H1 (cell line): ENCODE data around the gene NHS. TPM values are rescaled to one million over a fixed set of nuclear protein-coding genes. Genes with fewer than 3 reads are reported as not detected.

Source experiments
- CTCF ChIA-PET: fragments of 300-600 bp; sonication (Branson Sonifier 250); formaldehyde crosslinking; loops from one replicate; lab custom pipeline; 2021; ENCODE audit not compliant: partially characterized antibody; lab: Charles Lee
- POLR2A ChIA-PET: fragments of 300-600 bp; sonication (Branson Sonifier 250); formaldehyde crosslinking; loops from one replicate; lab custom pipeline; 2021; ENCODE audit warnings: inconsistent platforms; ENCODE audit not compliant: partially characterized antibody; lab: Charles Lee
- DNase-seq, 2 experiments: peaks; one replicate each; pipeline versions ENCODE4 v3.0.0 to v3.0.0-alpha.2; 2010 to 2022; ENCODE audit warnings: low spot score in 2 of 2, low read depth in 1 of 2, mixed read lengths in 1 of 2
- FAIRE-seq: peaks from 2 replicates; lab custom pipeline; 2011; peaks lifted over from hg19 to GRCh38; lab: Jason Lieb, UNC
- H2AFZ ChIP-seq: 2 replicates; pipeline ENCODE4 v1.8.1; 2012; ENCODE audit warnings: low read length, inconsistent platforms
- H2AK5ac ChIP-seq: 2 replicates; pipeline ENCODE4 v1.6.1; 2013; ENCODE audit warnings: low read depth, low read length
- H2BK120ac ChIP-seq: replicated peaks from 2 replicates; pipeline ENCODE3; 2013; ENCODE audit warnings: low read depth, low read length, inconsistent platforms
- H2BK12ac ChIP-seq: 2 replicates; pipeline ENCODE4 v1.6.1; 2013; ENCODE audit warnings: low read depth, low read length
- H2BK15ac ChIP-seq: 2 replicates; pipeline ENCODE4 v1.6.1; 2013; ENCODE audit warnings: low read length
- H2BK20ac ChIP-seq: 2 replicates; pipeline ENCODE4 v1.6.1; 2013; ENCODE audit warnings: low read length
- H2BK5ac ChIP-seq: 2 replicates; pipeline ENCODE4 v1.6.1; 2013; ENCODE audit warnings: low read depth, low read length
- H3K14ac ChIP-seq: 2 replicates; pipeline ENCODE4 v1.6.1; 2013; ENCODE audit warnings: inconsistent platforms; ENCODE audit not compliant: insufficient read length
- H3K18ac ChIP-seq: 2 replicates; pipeline ENCODE4 v1.6.1; 2013; ENCODE audit warnings: low read length; ENCODE audit errors: extremely low read depth
- H3K23ac ChIP-seq: 2 replicates; pipeline ENCODE4 v1.6.1; 2013; ENCODE audit warnings: inconsistent platforms; ENCODE audit not compliant: insufficient read length
- H3K23me2 ChIP-seq: 2 replicates; pipeline ENCODE4 v1.6.1; 2013; ENCODE audit warnings: low read depth, low read length
- H3K27ac ChIP-seq: 2 replicates; pipeline ENCODE4 v1.6.1; 2011; ENCODE audit warnings: low read depth, low read length, inconsistent platforms
- H3K27me3 ChIP-seq, 4 experiments: replicated peaks in 1 of 4; 1 replicate in 1 of 4; 2 replicates in 3 of 4; pipeline versions ENCODE4 v1.6.1 to v1.8.1; 2011 to 2013; ENCODE audit warnings: low read length in 3 of 4, mild to moderate bottlenecking in 3 of 4, inconsistent platforms in 2 of 4, mixed read lengths in 2 of 4, moderate library complexity in 1 of 4; ENCODE audit not compliant: control insufficient read depth in 3 of 4, insufficient read depth in 3 of 4; ENCODE audit errors: extremely low read depth in 1 of 4
- H3K36me3 ChIP-seq, 4 experiments: 2 replicates each; pipeline versions ENCODE4 v1.6.1 to v1.8.1; 2011 to 2013; ENCODE audit warnings: mild to moderate bottlenecking in 4 of 4, low read length in 3 of 4, moderate library complexity in 2 of 4, control low read depth in 1 of 4, inconsistent platforms in 1 of 4; ENCODE audit not compliant: insufficient read depth in 4 of 4, control insufficient read depth in 2 of 4
- H3K4ac ChIP-seq: replicated peaks from 2 replicates; pipeline ENCODE3; 2013; ENCODE audit warnings: low read length, low read depth, mixed read lengths, inconsistent platforms; ENCODE audit not compliant: insufficient read length
- H3K4me1 ChIP-seq, 4 experiments: replicated peaks in 1 of 4; 1 replicate in 1 of 4; 2 replicates in 3 of 4; pipeline versions ENCODE4 v1.6.1 to v1.8.1; 2011 to 2013; ENCODE audit warnings: low read length in 3 of 4, inconsistent platforms in 2 of 4, mixed read lengths in 1 of 4; ENCODE audit not compliant: insufficient read depth in 4 of 4, control insufficient read depth in 3 of 4
- H3K4me2 ChIP-seq, 2 experiments: 2 replicates each; pipeline versions ENCODE4 v1.6.1 to v1.8.1; 2011 to 2013; ENCODE audit warnings: low read depth in 2 of 2, low read length in 2 of 2, control low read depth in 1 of 2, inconsistent platforms in 1 of 2, mild to moderate bottlenecking in 1 of 2; ENCODE audit not compliant: insufficient read depth in 1 of 2
- H3K4me3 ChIP-seq, 4 experiments: fragments of 200-600, 300-600 bp in 1 of 4; sonication (generic), shearing (Covaris generic), sonication (Bioruptor Twin) in 1 of 4; 2 replicates each; pipeline versions ENCODE4 v1.5.1 to v1.8.1; 2011 to 2016; ENCODE audit warnings: low read length in 4 of 4, low read depth in 3 of 4, control low read depth in 2 of 4, inconsistent platforms in 2 of 4, mild to moderate bottlenecking in 2 of 4, mixed read lengths in 1 of 4, moderate library complexity in 1 of 4; ENCODE audit not compliant: insufficient read depth in 2 of 4; ENCODE audit errors: extremely low read depth in 1 of 4
- H3K56ac ChIP-seq: replicated peaks from 2 replicates; pipeline ENCODE3; 2013; ENCODE audit warnings: low read depth, mild to moderate bottlenecking, mixed read lengths, low read length, inconsistent platforms; ENCODE audit not compliant: insufficient read length
- H3K79me1 ChIP-seq: 2 replicates; pipeline ENCODE4 v1.6.1; 2013; ENCODE audit warnings: low read depth, low read length, control low read depth
- H3K79me2 ChIP-seq, 2 experiments: 2 replicates each; pipeline versions ENCODE4 v1.6.1 to v1.8.1; 2012 to 2013; ENCODE audit warnings: low read length in 2 of 2, mild to moderate bottlenecking in 2 of 2, inconsistent platforms in 1 of 2; ENCODE audit not compliant: insufficient read depth in 2 of 2, control insufficient read depth in 1 of 2
- H3K9ac ChIP-seq, 4 experiments: replicated peaks in 1 of 4; 1 replicate in 1 of 4; 2 replicates in 3 of 4; pipeline versions ENCODE4 v1.6.1 to v1.8.1; 2011 to 2013; ENCODE audit warnings: low read depth in 3 of 4, low read length in 3 of 4, control low read depth in 2 of 4, mild to moderate bottlenecking in 2 of 4, moderate library complexity in 2 of 4, inconsistent platforms in 1 of 4; ENCODE audit errors: extremely low read depth in 1 of 4
- H3K9me3 ChIP-seq, 2 experiments: 2 replicates each; pipeline versions ENCODE4 v1.6.1 to v1.8.1; 2012 to 2013; ENCODE audit warnings: mild to moderate bottlenecking in 2 of 2, moderate library complexity in 2 of 2, control low read depth in 1 of 2, inconsistent platforms in 1 of 2, low read depth in 1 of 2, low read length in 1 of 2, mixed read lengths in 1 of 2; ENCODE audit not compliant: insufficient read depth in 2 of 2
- H4K20me1 ChIP-seq, 2 experiments: replicated peaks in 1 of 2; 2 replicates each; pipeline versions ENCODE3 to v1.8.1; 2011 to 2013; ENCODE audit warnings: inconsistent platforms in 2 of 2, low read length in 2 of 2, mild to moderate bottlenecking in 1 of 2; ENCODE audit not compliant: insufficient read depth in 2 of 2, control insufficient read depth in 1 of 2
- H4K5ac ChIP-seq: 2 replicates; pipeline ENCODE4 v1.6.1; 2013; ENCODE audit warnings: low read length, low read depth, mixed read lengths, inconsistent platforms; ENCODE audit not compliant: insufficient read length
- H4K8ac ChIP-seq: 2 replicates; pipeline ENCODE4 v1.8.0; 2013; ENCODE audit warnings: mild to moderate bottlenecking, moderate library complexity, low read length, inconsistent platforms; ENCODE audit not compliant: insufficient read depth; ENCODE audit errors: extremely low read depth
- H4K91ac ChIP-seq: replicated peaks from 2 replicates; pipeline ENCODE3; 2013; ENCODE audit warnings: low read length, mixed read lengths, inconsistent platforms; ENCODE audit not compliant: insufficient read length
- CTCF ChIP-seq, 3 experiments: IDR thresholded peaks; 1 replicate in 2 of 3; 2 replicates in 1 of 3; pipeline versions ENCODE4 v1.5.1 to v1.6.1; 2011; ENCODE audit warnings: low read length in 3 of 3, mild to moderate bottlenecking in 3 of 3, inconsistent platforms in 2 of 3, low read depth in 1 of 3, moderate library complexity in 1 of 3; ENCODE audit not compliant: insufficient read depth in 1 of 3; ENCODE audit errors: control extremely low read depth in 1 of 3
- JUND ChIP-seq: IDR thresholded peaks from 2 replicates; pipeline ENCODE4 v1.6.1; 2011; ENCODE audit warnings: mild to moderate bottlenecking, improper control_type of control experiment, low read length
- MAFK ChIP-seq: IDR thresholded peaks from 2 replicates; pipeline ENCODE4 v1.6.1; 2012; ENCODE audit warnings: low read depth, mild to moderate bottlenecking, improper control_type of control experiment, low read length
- PHF8 ChIP-seq: fragments of 200-600 bp; sonication (generic); conservative IDR thresholded peaks from 2 replicates; pipeline ENCODE4 v1.7.1; 2012; ENCODE audit warnings: low read depth, mild to moderate bottlenecking, inconsistent platforms, low read length, moderate library complexity
- RAD21 ChIP-seq, 2 experiments: IDR thresholded peaks in 1 of 2; conservative IDR thresholded peaks in 1 of 2; 2 replicates each; pipeline ENCODE4 v1.6.1; 2011; ENCODE audit warnings: low read depth in 2 of 2, low read length in 2 of 2, improper control_type of control experiment in 1 of 2, inconsistent platforms in 1 of 2, mild to moderate bottlenecking in 1 of 2, moderate library complexity in 1 of 2
- WGBS, 2 experiments: shearing (Covaris generic) in 1 of 2; methylation state at CpG; one replicate each; pipeline versions ENCODE4 v1.1.6 to v1.1.7; 2013 to 2015; ENCODE audit warnings: low lambda C conversion rate in 2 of 2, mixed read lengths in 2 of 2, inconsistent platforms in 1 of 2, low coverage in 1 of 2, missing lambda C conversion rate in 1 of 2; ENCODE audit not compliant: insufficient replicate concordance in 2 of 2, insufficient coverage in 1 of 2, insufficient read length in 1 of 2; ENCODE audit errors: extremely low coverage in 1 of 2, missing lambda C conversion rate in 1 of 2; 5-methylcytosine and 5-hydroxymethylcytosine counted together
- polyA plus RNA-seq, 7 experiments: library from polyadenylated mRNA; depleted of rRNA in 3 of 7; stranded (reverse) in 5 of 7; unstranded in 2 of 7; fragments of >200 nt in 5 of 7; fragments of 200-250 nt in 2 of 7; gene quantifications; 1 replicate in 5 of 7; 2 replicates in 1 of 7; 4 replicates in 1 of 7; pipeline versions ENCODE4 v1.2.1 to v1.2.3, GENCODE V29; 2011 to 2013; ENCODE audit warnings: missing spikeins in 2 of 7, mixed read lengths in 2 of 7
- total RNA-seq: library from RNA; stranded (reverse); fragmentation: NEBNext Ultra II Directional; extraction: Animal tissue kit (Norgen Biotek cat#: 25700); gene quantifications from 2 replicates; pipeline ENCODE4 v1.2.1, GENCODE V29; 2021

NHS gene
- total and polyA plus RNA-seq, 2 of the 8 experiments (the other 6 are each of a cell fraction or from before 2014, with no cell fraction given) = 2.2 to 6.7 TPM

DNA sequence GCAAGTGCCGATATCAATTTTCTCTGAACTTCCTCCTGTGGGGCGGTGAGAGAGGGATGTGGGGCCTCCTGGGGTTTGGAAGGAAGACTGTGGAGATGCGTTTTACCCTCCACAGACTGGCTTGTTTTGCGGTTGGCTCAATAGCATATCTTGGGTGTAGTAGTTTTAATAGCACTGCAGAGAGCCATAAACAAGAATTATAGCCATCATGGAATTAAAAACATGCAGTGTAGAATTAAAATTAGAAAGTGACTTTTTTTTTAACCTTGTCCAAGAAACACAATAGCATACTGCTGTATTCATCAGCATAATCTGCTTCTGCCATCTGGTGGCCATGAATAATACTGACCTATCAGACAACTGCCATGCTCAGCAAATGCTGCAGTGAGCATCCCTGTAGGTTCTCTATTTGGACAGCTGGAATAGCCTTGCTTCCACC, 315.0 kb downstream of the NHS start:
- Histone ChIP-seq H3K23me2 (no peaks in the 10 kb centered on the region), H4K20me1 (no peaks in the 10 kb centered on the region), H3K27ac (no peak overlapping the region), H2BK12ac (no peak overlapping the region), H4K5ac (no peak overlapping the region), H2AK5ac (no peak overlapping the region), H2BK120ac (no peak overlapping the region), H2BK20ac (no peak overlapping the region), H3K4me1 (no peaks in the 10 kb centered on the region), H3K4ac (no peak overlapping the region), H3K56ac (no peak overlapping the region), H3K79me2 (no peaks in the 10 kb centered on the region), H2BK5ac (no peak overlapping the region), H3K9ac (no peak overlapping the region), H3K4me3 (no peak overlapping the region), H4K8ac (no peak overlapping the region), H3K79me1 (no peaks in the 10 kb centered on the region)
- CTCF ChIA-PET = interaction anchor here (0.6 to 2.8 kb wide), 12 partner anchors 9 to 437 kb away, joined by 3 to 18 read pairs (median 4); no protein-coding TSS in a partner anchor
- DNase-seq = no peak
- TF ChIP-seq PHF8 (no peak), JUND (no peak), CTCF (IDR thresholded peaks at IDR 0.05; ENCODE audit: control extremely low read depth in 1 of 3, insufficient read depth in 1 of 3, low read depth in 1 of 3, low read length in 3 of 3) (peak in 2 of 3 experiments; percentile 37 to 54; a peak in 2 of 4 replicates), MAFK (peak; percentile 14; the same call in 1 of the 2 replicates), RAD21 (IDR thresholded peaks at IDR 0.05 in 1 of 2, conservative IDR thresholded peaks at IDR 0.05 in 1 of 2; ENCODE audit: low read depth in 2 of 2, low read length in 2 of 2) (peak; percentile 68 to 69)
- TF ChIP-seq, all 59 proteins: peak for 3
- no peak overlapping the region for H2AFZ ChIP-seq
- no peak overlapping the region; the same call in 1 of the 2 replicates for H3K18ac ChIP-seq
- POLR2A ChIA-PET = interaction anchor here (0.6 to 0.9 kb wide), 2 partner anchors 9 to 76 kb away, joined by 3 read pairs; no protein-coding TSS in a partner anchor
- H3K14ac ChIP-seq = no peak overlapping the region
- H3K4me2 ChIP-seq = no peak overlapping the region
- H3K9me3 ChIP-seq = no peaks in the 10 kb centered on the region
- WGBS, 2 experiments = 63% methylated on average over 4 of the region's 4 CpGs; no CpG with 5 or more reads in 1 of the 2 experiments
- peak; percentile 86 for FAIRE-seq
- no peak overlapping the region for H4K91ac ChIP-seq
- H3K36me3 ChIP-seq = no peaks in the 10 kb centered on the region
- H3K23ac ChIP-seq = no peak overlapping the region
- no peak overlapping the region for H2BK15ac ChIP-seq
- no peaks in the 10 kb centered on the region for H3K27me3 ChIP-seq
